Spinal cord (tissue), 4 donors: ENCODE data around the gene UNC13B. TPM values are rescaled to one million over a fixed set of nuclear protein-coding genes. Genes with fewer than 3 reads are reported as not detected.

ENCODE experiments used
- polyA plus RNA-seq, 2 donors: library from polyadenylated mRNA; unstranded; fragments of 120-200 nt; gene quantifications; one replicate each; pipeline ENCODE4 v1.2.1, GENCODE V29; 2013; ENCODE audit not compliant: insufficient read length in 2 of 2
- total RNA-seq, 2 donors: library from RNA; depleted of rRNA in 1 of 2; stranded (reverse); fragments of 120-200 nt in 1 of 2; fragments of >200 nt in 1 of 2; gene quantifications; one replicate each; pipeline versions ENCODE4 v1.2.3 to v1.2.4, GENCODE V29; 2013 to 2014

Gene UNC13B
- total and polyA plus RNA-seq, 4 donors, result 20.2 to 37.9 (median 24.9) TPM

Other genes starting within 250 kb of the UNC13B start
- 10 to 100 TPM in 1 of 2 donors, 1 to 10 TPM in 1; 7.7 to 36.0 TPM for gene PHF24, start 203.7 kb upstream of the UNC13B start, total RNA-seq
- 10 to 100 TPM; 46.0 to 48.6 TPM for gene PHF24, start 203.7 kb upstream of the UNC13B start, polyA plus RNA-seq
- 10 to 100 TPM; 16.9 to 18.9 TPM for gene DNAJB5, start 172.3 kb upstream of the UNC13B start, total RNA-seq
- gene DNAJB5, start 172.3 kb upstream of the UNC13B start, polyA plus RNA-seq, result 10 to 100 TPM; 53.1 to 54.6 TPM
- gene VCP, start 89.4 kb upstream of the UNC13B start, total RNA-seq, result 100 to 1,000 TPM; 201 to 281 TPM
- 100 to 1,000 TPM; 229 to 233 TPM for gene VCP, start 89.4 kb upstream of the UNC13B start, polyA plus RNA-seq
- 10 to 100 TPM; 15.9 to 30.1 TPM for gene FANCG, start 82.1 kb upstream of the UNC13B start, total RNA-seq
- 10 to 100 TPM; 46.8 to 49.3 TPM for gene FANCG, start 82.1 kb upstream of the UNC13B start, polyA plus RNA-seq
- 10 to 100 TPM; 12.2 to 22.9 TPM for gene PIGO, start 65.4 kb upstream of the UNC13B start, total RNA-seq
- 10 to 100 TPM; 17.7 to 28.1 TPM for gene PIGO, start 65.4 kb upstream of the UNC13B start, polyA plus RNA-seq
- gene STOML2, start 58.9 kb upstream of the UNC13B start, total RNA-seq, result 100 to 1,000 TPM in 1 of 2 donors, 10 to 100 TPM in 1; 61.2 to 102 TPM
- 10 to 100 TPM; 73.3 to 79.1 TPM for gene STOML2, start 58.9 kb upstream of the UNC13B start, polyA plus RNA-seq
- gene ATOSB, start 46.1 kb upstream of the UNC13B start, total RNA-seq, result 10 to 100 TPM; 12.2 to 16.3 TPM
- gene ATOSB, start 46.1 kb upstream of the UNC13B start, polyA plus RNA-seq, result 10 to 100 TPM; 30.7 to 32.2 TPM